ENCODE data around the gene EYA2.

GRCh38 chr20:46865824-46866223 lies 28.8 kb upstream of the EYA2 start:
- TF ChIP-seq POLR2A (IDR thresholded peaks at IDR 0.05; ENCODE audit: low read depth, low read length) (no peak), POLR2AphosphoS5 (IDR thresholded peaks at IDR 0.05; ENCODE audit: low read depth, low read length) (no peak), TAF1 (IDR thresholded peaks at IDR 0.05; ENCODE audit: borderline replicate concordance, low read depth, low read length) (no peak)
